HG03095 (cell line): ENCODE data around the gene ABL2.
"Not testable (repeated sequence)": the region's sequence is repeated elsewhere in the genome, so short reads cannot be mapped to it uniquely, and the experiment has no call there.

Experiments used
- ATAC-seq: cut with Tn5 transposase; IDR thresholded peaks from one replicate; pipeline ENCODE4 v1.9.1; 2021; ENCODE audit warnings: moderate library complexity; ENCODE audit not compliant: unreplicated experiment

Gene ABL2

GRCh38 chr1:179137617-179138255 lies 91.7 kb downstream of the ABL2 start:
- no peak for ATAC-seq

GRCh38 chr1:179135707-179136106 lies 93.8 kb downstream of the ABL2 start:
- not testable (repeated sequence) for ATAC-seq

- ATAC-seq = not testable (repeated sequence)
Measured at GRCh38 chr1:179135168-179135567, 94.3 kb downstream of the ABL2 start.

- ATAC-seq = peak; percentile 99
Measured at GRCh38 chr1:179129702-179130473, 99.6 kb downstream of the ABL2 start.

GRCh38 chr1:179128520-179128919 lies 101.0 kb downstream of the ABL2 start:
- no peak for ATAC-seq

- no peak for ATAC-seq
Measured at GRCh38 chr1:179127163-179127895, 102.1 kb downstream of the ABL2 start.

- no peak for ATAC-seq
Measured at GRCh38 chr1:179126338-179127060, 103.0 kb downstream of the ABL2 start.

GRCh38 chr1:179124873-179125272 lies 104.6 kb downstream of the ABL2 start:
- no peak for ATAC-seq

GRCh38 chr1:179121159-179121938 lies 108.1 kb downstream of the ABL2 start:
- ATAC-seq = no peak

GRCh38 chr1:179120736-179121135 lies 108.7 kb downstream of the ABL2 start:
- ATAC-seq = no peak

- no peak for ATAC-seq
Measured at GRCh38 chr1:179119513-179119912, 110.0 kb downstream of the ABL2 start.

- ATAC-seq = no peak
Measured at GRCh38 chr1:179115181-179115580, 114.3 kb downstream of the ABL2 start.

- no peak for ATAC-seq
Measured at GRCh38 chr1:179108644-179109043, 120.8 kb downstream of the ABL2 start.

- no peak for ATAC-seq
Measured at GRCh38 chr1:179107706-179108629, 121.5 kb downstream of the ABL2 start.

GRCh38 chr1:179105393-179105792 lies 124.1 kb downstream of the ABL2 start:
- ATAC-seq = no peak

- no peak for ATAC-seq
Measured at GRCh38 chr1:179104611-179105250, 124.7 kb downstream of the ABL2 start.

- ATAC-seq = no peak
Measured at GRCh38 chr1:179103999-179104398, 125.5 kb downstream of the ABL2 start.

- ATAC-seq = no peak
Measured at GRCh38 chr1:179101566-179101965, 127.9 kb downstream of the ABL2 start.

- ATAC-seq = no peak
Measured at GRCh38 chr1:179099891-179100290, 129.6 kb downstream of the ABL2 start.
